SW480 (cell line): ENCODE data around the gene CBL.
"Not testable (repeated sequence)": the region's sequence is repeated elsewhere in the genome, so short reads cannot be mapped to it uniquely, and the experiment has no call there.

Experiments used
- DNase-seq: peaks from one replicate; pipeline ENCODE4 v3.0.0-alpha.2; 2016; ENCODE audit warnings: low spot score

Gene CBL

GRCh38 chr11:119185981-119186634, 20.0 kb upstream of the CBL start:
- DNase-seq: no peak

GRCh38 chr11:119187123-119187892, 18.8 kb upstream of the CBL start:
- no peak for DNase-seq

DNA sequence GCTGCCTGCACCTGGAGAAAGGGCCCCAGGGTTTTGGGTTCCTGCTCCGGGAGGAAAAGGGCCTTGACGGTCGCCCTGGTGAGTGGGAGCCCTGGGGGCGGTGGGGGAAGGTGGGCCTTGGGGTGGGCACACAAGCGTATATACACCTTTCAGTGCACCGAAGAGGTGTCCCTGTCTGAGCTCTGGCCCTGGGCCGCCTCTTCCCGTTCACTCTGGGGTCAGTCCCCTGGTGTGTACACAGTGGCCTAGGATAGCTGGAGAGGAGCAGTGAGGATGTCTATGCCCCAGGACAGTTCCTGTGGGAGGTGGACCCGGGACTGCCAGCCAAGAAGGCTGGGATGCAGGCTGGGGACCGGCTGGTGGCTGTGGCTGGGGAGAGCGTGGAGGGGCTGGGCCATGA, 18.1 kb upstream of the CBL start:
- DNase-seq: no peak

DNA sequence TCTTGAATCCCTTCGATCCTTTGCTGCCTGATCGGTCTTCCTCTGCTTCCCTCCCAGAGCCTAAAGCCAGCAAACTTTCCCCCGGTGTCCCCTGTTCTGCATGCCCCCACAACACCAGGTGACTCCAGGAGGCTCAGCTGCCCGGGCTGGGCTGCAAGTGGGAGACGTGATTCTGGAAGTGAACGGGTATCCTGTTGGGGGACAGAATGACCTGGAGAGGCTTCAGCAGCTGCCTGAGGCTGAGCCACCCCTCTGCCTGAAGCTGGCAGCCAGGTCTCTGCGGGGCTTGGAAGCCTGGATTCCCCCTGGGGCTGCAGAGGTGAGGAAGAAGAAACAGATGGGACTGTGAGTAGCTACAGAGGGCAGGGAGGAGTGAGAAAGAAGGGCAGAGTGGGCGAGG, 17.3 kb upstream of the CBL start:
- no peak for DNase-seq

DNA sequence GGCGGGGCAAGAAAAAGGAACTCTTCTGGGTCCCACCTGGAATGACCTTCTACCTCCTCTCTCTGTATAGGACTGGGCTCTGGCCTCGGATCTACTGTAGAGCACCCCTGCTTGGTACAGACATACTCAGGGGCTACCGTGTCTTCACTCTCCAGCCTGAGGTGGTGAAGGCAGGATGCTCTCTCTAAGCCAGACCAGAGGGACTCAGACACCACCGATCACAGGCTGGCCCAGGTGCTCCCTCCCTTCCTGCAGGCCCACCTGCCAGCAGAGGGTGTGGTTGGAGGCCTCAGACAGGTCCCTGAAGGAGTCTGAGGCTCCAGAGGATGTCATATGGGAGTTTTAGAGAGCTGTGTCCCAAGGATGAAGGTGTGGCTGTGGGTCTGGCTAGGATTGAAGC, 16.7 kb upstream of the CBL start:
- no peak for DNase-seq

- DNase-seq: no peak
Observed at GRCh38 chr11:119190531-119190930, 15.6 kb upstream of the CBL start.

DNA sequence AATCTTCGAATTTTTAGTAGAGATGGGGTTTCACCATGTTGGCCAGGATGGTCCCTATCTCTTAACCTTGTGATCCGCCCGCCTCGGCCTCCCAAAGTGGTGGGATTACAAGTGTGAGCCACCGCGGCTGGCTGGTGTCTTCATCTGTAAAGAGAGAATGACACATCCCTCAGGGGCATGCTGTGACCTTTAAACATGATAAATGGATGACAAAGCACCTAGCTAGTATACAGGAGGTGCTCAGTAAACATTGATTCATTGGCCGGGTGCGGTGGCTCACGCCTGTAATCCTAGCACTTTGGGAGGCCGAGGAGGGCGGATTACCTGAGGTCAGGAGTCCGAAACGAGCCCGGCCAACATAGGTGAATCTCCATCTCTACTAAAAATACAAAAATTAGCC, 14.9 kb upstream of the CBL start:
- not testable (repeated sequence) for DNase-seq

DNA sequence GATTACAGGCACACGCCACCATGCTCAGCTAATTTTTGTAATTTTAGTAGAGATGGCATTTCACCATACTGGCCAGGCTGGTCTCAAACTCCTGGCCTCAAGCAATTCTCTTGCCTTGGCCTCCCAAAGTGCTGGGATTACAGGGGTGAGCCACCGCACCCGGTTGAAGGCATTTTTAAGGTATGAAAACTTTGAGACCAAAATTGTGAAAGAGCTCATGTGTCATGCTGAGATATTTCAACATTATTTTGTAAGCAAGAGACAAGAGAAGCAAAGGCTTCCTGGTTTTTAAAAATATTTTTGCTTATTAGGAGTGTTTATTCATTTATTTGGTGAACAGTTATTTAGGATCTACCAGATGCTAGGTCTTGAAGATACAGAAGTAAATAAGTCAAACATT, 14.0 kb upstream of the CBL start:
- no peak for DNase-seq

DNA sequence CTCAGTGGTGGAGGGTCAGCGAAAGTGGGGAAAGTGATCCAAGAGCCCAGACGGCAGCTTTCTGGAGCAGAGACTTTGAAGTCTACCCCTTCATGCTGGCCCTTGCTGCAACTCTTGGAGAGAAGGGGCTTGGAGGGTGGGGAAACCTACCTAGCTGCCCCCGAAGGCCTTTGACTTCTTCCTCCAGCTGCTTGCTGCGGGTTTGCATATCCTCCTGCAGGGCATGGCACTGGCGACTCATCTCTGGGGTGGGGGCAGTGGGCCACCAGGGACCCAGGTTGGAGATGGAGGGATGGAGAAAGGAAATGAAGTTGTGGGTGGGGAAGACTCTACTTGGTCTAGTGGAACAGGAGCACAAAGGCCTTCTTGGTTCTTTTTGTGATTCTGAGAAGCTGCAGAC, 13.1 kb upstream of the CBL start:
- DNase-seq: no peak

DNA sequence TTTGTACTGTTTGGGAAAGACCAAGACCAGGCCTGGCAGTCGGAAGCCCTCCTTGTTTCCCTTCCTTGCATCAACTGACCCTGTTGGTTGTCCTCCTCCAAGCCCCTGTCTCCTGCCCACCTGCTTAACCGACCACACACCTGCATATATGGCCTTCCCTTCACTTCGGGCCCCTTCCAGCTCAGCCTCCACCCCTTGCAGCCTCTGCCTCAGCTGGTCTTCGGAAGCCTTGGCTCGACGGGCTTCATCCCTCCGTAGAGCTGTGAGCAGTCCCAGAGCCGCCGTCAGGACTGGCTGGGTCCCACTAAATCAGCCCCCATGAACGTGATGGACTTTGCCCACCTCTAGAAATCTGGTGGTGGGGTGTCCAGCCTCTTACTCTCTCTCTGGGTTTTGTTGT, 12.5 kb upstream of the CBL start:
- no peak for DNase-seq

- no peak for DNase-seq
Observed at GRCh38 chr11:119194811-119195440, 11.2 kb upstream of the CBL start.

GRCh38 chr11:119195680-119196079, 10.5 kb upstream of the CBL start:
- peak; percentile 67 for DNase-seq

- DNase-seq: peak; percentile 89
Observed at GRCh38 chr11:119196833-119197483, 9.2 kb upstream of the CBL start.

DNA sequence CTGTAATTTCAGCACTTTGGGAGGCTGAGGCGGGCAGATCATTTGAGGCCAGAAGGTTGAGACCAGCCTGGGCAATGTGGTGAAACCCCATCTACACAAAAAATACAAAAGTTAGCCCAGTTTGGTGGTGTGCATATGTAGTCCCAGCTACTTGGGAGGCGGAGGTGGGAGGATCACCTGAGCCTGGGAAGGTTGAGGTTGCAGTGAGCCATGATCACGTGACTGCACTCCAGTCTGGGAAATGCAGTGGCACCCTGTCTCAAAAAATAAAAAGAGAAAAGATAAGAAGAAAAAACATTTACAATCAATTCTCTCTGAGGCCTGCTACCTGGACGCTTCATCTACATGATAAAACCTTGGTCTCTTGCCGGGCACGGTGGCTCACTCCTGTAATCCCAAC, 7.2 kb upstream of the CBL start:
- no peak for DNase-seq

DNA sequence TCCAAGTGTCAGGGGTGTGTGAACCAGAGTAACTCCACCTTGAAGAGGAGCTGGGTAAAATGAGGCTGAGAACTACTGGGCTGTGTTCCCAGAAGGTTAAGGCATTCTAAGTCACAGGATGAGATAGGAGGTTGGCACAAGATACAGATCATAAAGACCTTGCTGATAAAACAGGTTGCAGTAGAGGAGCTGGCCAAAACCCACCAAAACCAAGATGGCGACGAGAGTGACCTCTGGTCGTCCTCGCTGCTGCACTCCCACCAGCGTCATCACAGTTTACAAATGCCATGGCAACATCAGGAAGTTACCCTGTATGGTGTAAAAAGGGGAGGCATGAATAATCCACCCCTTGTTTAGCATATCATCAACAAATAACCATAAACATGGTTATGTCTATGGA, 4.9 kb upstream of the CBL start:
- not testable (repeated sequence) for DNase-seq

DNA sequence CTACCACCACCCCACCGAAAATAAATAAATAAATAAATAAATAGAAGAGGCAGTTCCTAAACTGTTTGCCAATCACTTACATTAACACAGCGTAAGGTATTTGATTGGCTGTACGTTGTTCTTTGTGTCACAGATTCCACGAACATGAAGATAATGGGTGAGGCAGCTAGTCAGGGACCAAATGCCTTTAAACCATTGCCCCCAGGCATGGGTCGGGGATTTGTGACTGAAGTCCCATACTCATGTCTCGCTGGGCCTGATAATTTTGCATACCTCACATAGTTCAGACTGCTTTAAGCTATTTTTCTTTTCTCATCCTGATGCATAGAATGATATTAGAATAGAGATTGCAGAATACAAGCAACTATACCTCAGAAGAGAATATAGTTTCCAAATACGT, 3.6 kb upstream of the CBL start:
- no peak for DNase-seq

GRCh38 chr11:119204066-119204465, 2.1 kb upstream of the CBL start:
- DNase-seq: no peak

DNA sequence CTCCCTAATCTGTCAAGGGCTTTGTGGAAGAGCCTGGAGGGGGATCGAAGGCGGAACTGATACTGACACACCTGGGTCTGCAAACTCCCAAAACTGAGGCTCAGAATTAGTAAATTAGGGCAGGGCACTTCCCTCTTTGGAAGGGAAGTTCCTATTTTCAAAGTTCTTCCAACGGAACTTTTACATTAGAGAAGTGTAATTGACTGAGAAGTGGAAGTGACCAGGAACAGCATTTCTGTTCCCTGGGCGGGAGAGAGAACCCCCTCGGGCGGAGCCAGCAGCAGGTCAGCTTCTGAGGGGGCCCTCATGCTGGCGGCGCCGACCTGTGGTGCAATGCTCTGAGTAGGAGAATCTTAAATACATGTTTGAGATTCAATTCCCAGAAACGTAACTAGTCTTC, 1.1 kb upstream of the CBL start:
- DNase-seq: no peak

DNA sequence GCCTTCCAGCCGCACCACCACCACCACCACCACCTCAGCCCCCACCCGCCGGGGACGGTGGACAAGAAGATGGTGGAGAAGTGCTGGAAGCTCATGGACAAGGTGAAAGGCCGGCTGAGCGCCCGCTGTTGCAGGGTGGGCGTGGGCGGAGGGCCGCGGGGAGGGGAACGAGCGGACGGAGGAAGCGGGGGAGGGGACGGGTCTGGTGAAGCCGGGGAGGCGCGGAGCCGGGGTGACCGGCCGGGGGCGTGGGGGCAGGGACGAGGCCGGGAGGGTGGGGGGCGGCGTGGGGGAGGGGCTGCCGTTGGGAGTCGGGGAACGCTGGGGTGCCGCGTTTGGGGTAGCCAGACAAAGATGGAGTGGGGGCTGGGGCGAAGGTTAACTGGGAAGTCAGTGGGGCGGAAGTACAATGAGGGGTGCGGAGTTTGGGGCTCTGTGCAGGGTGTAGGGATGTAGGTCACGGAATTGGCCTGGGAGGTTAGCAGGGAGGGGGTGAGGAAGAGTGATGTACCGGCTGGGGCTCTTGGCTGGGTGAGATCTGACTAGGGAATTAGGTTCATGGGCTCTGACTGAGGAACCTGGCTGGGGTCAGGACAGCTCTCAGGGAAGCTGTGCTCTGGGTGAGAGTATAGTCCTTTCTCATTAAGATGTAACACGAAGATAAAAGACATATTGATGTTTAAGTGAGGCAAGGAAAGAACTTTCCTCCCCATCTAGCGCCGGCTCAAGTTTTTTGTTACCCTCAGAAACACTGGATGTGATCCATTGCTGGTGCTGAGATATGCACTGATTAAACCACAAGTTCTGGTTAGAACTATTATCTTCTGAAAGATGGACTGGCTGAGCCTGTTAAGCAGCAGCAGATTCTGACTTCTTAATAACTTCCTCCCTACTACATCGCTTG, 624 bp downstream of the CBL start:
- peak; percentile 46 for DNase-seq

- DNase-seq: no peak
Observed at GRCh38 chr11:119207415-119207960, 1.3 kb downstream of the CBL start.

GRCh38 chr11:119209186-119209585, 3.0 kb downstream of the CBL start:
- DNase-seq: no peak

- DNase-seq: no peak
Observed at GRCh38 chr11:119210050-119210449, 3.9 kb downstream of the CBL start.
